HG02759 (cell line): ENCODE data around the gene FAM3A.
"Not testable (repeated sequence)": the region's sequence is repeated elsewhere in the genome, so short reads cannot be mapped to it uniquely, and the experiment has no call there.

Experiments
- ATAC-seq: cut with Tn5 transposase; IDR thresholded peaks from one replicate; pipeline ENCODE4 v1.9.1; 2021; ENCODE audit warnings: mild to moderate bottlenecking, moderate library complexity; ENCODE audit not compliant: unreplicated experiment

The FAM3A gene

DNA sequence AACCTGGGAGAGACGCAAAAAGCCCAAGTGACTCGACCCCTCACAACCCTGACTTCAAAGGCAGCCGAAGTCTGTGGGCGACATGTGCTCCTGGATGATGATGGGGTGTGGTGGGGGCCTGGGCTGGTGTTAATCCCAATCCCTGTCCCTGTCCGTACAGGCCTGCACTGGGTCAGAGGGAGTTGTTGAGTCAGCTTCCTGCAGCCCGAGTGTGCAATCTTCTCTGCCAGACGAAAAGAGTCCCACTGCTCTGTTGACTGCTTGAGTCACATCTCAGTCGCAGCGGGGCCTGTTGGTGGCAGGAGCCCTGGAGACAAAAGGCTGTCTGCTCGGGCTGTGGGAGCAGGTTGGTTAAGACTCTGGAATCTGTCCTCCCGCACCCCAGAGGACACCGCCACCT is 10.3 kb downstream of the FAM3A start:
- no peak for ATAC-seq

- ATAC-seq: no peak
Measured at GRCh38 chrX:154502989-154503388, 13.0 kb downstream of the FAM3A start.

GRCh38 chrX:154502098-154502497 is 13.9 kb downstream of the FAM3A start:
- no peak for ATAC-seq

DNA sequence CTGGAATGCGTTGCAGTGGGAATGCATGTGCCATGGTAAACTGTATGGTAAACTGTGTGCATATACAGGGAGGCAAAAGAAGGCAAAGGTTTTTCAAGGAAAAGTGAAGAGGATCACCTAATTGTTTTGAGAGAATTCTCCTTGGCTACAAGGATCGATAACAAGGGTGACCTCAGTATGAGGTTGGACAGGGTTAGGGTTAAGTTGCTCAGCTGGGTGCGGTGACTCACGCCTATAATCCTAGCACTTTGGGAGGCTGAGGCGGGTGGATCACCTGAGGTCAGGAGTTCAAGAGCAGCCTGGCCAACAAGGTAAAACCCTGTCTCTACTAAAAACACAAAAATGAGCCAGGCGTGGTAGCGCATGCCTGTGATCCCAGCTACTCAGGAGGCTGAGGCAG is 14.6 kb downstream of the FAM3A start:
- not testable (repeated sequence) for ATAC-seq

DNA sequence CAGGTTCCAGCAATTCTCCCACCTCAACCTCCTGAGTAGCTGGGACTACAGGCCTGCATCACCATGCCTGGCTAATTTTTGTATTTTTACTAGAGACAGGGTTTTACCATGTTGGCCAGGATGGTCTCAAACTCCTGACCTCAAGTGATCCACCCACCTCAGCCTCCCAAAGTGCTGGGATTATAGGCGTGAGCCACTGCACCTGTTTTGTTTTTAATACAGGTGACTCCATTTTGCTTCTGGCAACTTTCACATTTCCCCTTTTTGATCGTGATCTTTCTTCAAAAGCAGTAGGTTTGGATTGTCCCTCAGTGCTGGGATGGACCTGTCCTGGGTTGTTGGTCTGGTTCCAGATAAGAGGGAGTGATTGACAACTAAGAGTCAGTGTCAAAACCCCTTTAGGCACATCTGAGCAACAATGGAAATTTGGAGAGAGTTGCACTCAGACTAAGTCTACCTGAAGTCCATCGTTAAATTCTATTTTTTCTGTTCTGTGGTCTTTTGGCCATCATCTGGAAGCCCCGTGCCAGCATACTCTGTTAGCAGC is 19.4 kb downstream of the FAM3A start:
- not testable (repeated sequence) for ATAC-seq

DNA sequence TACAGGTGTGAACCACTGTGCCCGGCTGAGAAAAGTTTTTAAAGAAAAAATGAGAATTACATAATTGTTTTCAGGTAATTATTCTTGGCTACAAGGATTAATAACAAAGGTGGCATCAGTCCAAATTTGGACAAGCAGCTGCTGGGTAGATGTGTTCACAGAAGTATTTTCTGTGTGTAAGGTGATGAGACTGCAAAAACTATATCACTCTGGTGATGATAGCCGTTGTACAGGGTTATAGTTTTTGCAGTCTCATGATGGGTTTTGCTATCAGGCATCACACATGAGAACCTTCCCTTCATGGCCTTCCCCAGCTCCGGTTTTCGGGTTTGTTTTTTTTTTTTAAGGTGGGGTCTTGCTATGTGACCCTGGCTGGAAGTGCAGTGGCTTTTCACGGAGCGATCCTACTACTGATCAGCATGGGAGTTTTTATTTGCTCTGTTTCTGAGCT is 20.5 kb downstream of the FAM3A start:
- no peak for ATAC-seq

- ATAC-seq: no peak
Measured at GRCh38 chrX:154494715-154495114, 21.3 kb downstream of the FAM3A start.

DNA sequence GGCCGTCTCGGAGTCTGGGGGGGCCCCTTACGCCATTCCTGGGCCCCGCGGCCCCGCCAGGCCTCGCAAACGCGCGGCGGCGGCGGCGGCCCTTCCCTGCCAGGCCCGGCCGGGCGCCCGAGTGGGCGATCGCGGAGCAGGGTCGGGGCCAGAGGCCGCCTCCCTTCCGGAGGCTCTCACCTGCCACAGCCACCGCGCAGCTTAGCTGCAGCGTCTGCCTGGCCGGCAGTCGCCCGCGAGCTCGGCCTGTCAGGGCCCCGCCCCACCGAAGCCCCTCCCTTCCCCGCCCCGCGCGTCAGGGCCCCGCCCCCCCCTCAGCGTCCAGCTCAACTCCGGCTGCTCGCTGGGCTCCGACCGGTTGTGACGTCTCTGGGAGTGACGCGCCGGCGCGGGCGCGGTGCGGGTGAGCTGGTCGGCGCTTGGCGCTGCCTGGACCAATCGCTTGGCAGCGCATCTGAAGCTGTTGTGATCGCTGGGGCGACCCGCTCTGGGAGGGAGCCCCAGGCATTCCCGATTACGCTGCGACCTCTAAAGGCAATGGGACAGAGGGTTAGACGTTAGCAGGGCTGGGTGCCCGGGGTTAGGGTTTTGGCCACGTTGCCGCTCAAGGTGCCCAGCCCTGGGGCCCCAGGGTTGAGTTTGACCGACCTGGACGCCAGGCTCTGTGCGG is 25.5 kb downstream of the FAM3A start, which contains the start of gene SLC10A3:
SLC10A3 (minus strand) TSS at position 216 of the 670 bp plus-strand sequence. CDS start 1,689 bp downstream, outside the sequence.
- ATAC-seq: peak; percentile 82

GRCh38 chrX:154490021-154490413 is 26.0 kb downstream of the FAM3A start:
- ATAC-seq: peak; percentile 26

GRCh38 chrX:154489182-154489581 is 26.9 kb downstream of the FAM3A start:
- no peak for ATAC-seq

DNA sequence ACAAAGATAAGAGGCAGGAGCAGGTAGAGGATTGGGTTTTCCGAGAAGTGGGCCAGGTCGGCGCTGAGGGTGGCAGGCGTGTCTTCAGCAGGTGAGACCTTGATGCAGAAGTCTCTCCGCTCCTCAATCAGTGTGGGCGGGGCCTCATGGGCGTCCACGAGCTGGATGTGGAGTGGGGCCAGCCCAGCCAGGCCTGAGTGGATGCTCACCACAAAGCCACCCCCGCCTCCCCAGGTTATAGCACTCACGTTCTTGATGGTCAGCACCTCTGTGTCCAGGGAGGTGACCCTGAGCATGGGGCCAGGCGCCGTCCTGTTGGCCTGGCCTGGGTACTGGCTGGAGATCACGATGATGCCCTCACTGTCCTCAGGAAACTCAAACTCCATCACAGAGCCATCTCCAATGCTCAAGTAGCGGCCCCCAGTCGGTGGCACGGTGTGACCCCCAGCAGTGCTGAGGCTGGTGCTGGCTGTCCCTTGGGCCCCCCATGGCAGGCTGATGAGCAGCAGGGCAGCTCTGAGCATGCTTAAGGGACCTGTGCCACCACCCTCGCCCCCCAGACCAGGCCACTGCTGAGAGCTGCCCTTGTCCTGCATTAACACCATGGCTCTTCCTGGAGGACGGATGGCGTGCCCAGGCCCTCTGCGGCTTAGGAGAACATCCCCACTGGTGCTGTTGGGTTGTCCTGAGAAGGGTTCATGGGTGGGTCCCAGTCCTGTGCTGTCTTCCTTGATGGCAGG is 27.5 kb downstream of the FAM3A start:
- no peak for ATAC-seq

DNA sequence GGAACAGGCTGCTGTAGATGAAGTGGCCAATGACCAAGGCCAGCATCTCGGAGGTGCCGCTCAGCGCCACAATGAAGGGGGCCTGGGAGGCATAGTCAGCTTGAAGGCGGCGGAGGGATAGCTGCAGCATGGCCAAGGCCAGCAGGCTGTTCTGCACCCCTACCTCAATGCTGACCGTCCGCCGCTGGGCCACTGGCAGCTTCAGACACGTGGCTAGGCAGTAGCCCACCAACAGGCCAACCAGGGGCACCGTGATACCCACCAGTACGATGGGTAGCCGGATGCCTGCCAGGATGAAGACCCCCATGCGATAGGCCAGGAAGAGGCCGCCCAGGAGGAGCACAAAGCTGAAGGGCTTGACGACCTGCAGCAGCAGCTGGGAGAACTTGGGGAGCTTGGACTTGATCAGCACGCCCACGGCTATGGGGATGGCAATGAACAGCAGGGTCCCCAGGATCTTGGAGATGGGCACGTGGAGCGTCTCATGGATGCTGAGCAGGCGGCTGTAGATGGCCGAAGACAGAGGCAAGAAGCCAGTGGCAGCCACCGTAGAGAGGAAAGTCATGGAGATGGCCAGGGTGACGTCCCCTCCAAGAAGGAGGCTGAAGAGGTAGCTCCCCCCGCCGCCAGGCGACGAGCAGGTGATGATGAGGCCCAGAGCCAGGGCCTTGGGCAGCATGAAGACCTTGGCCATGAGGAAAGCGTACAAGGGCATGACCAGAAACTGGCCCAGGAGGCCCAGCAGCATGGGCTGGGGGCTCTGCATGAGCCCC is 28.3 kb downstream of the FAM3A start:
- ATAC-seq: no peak

DNA sequence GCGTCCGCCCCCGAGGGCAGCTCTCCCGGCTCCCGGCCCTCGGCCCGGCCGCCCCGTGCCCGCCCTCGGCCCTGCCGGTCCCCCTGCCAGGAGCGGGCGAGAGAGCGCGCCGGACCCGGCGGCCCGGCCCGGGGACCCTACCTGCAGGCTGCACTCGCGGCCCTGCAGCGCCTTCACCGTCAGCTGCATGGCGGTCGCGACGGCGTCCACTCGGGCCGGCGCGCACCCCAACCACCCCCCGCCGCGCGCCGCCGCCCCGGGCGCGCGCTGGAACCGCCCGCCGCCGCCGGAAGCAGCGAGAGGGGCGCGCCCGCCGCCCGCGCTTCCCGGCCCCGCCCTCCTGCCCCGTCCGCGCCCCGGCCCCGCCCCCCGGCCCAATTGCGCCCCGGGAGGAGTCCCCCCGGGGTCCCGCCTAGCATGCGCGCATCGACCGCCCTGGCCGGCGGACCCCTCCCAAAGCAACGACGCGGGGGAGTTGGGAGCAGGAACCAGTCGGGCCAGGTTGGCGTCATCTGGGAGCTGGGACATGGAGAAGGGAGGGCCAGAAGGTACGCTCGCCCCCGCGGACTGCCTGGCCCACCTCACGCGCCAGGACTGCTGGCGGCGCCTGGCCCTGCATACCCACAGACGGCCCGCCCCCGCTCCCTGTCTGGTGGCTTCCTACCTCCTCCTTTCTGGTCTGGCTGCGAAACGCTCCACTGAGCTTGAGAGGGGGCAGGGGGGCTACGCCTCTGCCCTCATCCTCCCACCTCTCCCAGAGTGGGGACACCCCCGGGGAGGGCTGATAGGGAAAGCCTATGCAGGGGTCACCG is 29.4 kb downstream of the FAM3A start, which contains the start of gene UBL4A:
UBL4A (minus strand) TSS at position 220 of the 812 bp plus-strand sequence; CDS start at position 189, 31 bp downstream.
- peak; percentile 38 for ATAC-seq

GRCh38 chrX:154486052-154486395 is 30.0 kb downstream of the FAM3A start:
- ATAC-seq: no peak

DNA sequence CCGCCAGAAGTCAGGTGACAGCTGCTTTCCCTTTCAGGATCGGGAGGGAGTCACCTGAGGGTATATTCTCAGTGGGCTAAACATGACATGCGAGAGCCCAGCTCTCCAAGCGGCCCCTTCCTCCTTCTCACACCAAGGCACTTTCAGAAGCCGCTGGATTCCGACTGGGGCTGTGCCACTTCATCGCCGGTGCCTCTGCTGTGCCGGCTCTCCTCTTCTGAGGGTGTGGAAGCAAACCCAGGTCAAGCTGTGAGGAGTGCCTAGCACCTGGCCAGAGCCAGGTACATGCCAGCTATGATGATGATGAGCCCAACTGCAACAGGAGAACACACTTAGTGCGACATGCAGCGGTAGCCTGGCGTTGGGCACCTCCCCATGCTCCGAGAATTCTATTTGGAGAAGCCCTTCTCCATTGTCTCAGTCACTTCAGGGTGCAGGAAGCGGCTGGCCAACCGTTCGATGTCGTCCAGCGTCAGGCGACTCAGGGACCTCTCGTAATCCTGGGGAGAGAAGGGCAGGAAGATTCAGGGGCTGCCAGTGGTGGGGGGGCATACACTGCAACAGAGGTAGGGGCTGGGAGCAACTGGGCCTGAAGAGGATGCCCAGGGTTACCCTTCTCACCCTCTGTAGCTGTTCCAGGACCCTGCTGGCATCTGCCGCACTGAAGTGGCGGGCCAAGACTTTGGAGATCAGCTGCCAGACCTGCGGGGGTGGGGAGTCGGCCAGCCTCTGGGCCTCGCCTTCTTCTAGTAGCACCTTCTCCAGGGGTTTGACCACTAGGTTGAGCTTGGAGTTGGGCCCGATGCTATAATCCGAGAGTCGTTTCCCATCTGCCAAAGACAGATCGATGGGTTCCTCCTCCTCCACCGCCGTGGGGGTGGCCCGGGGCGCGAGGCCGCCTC is 30.6 kb downstream of the FAM3A start:
- ATAC-seq: no peak

DNA sequence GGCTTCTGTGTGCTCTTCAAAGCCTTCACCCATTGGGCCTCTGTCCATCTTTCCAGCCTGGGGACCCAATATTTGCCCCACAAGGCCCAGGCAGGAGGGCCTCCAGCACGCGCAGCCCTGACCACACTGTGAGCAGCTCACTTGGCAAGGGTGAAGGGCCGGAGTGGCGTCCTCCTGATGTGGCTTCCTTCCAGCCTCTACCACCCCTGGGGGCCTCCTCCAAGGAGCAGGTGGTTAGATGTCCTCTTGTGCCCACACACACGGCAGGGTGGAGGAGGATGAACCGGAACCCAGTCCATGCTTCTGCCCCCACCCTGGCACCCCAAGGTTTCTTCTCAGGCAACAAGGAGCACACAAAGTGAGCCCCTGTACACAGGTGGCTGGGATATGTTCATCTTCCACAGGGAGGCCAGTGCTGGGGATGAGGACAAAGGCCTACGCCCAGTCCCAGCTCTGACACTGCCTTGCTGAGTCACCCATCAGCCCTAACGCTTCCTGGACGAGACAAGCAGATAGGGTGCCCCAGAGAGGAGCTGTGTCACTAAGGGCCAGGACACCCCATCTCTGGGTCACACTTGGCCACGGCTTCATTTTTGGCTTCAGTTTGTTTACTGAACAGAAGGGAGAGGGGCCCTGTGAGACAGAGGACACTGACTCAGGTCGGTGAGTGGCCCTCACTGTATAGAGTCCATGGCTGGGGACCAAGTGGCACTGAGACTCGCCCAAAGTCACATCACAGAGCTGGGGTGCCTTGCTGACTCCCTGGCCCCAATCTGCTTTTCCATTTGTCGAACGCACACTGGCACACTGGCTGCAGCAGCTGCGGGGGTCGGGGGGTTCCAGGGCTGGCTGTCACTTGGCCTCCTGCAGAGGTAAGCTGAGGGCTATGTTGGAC is 31.5 kb downstream of the FAM3A start:
- ATAC-seq: no peak

DNA sequence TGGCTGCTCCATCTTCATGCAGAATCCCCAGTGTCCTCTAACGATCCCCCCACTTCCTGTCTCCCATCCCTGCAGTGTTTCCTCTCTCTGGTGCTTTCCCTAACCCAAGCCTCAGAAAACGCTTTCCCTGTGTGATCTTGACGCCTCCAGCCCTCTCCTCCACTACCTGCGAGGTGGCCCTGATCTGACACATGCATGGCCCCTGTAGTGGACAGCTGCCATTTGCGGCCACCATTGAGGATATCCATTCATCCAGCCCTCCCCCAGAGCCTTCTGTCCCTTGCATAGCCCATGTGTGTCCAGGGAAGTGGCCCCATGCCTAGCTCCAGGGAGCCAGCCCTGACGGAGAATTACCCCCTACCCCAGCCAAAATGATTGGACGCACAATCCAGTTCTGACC is 32.7 kb downstream of the FAM3A start:
- ATAC-seq: no peak

GRCh38 chrX:154482786-154483185 is 33.2 kb downstream of the FAM3A start:
- no peak for ATAC-seq
